K562 (cell line): ENCODE measurements around the gene SEMA6D. TPM values are rescaled to one million over a fixed set of nuclear protein-coding genes. Genes with fewer than 3 reads are reported as not detected.

ENCODE experiments used
- ATAC-seq: fragments of 200-7000 bp; cut with Tn5 transposase; 3 replicates; pipeline ENCODE4 v1.9.1; 2020; ENCODE audit warnings: moderate library complexity
- BruUV-seq: library from RNA; stranded (reverse); fragments of 400-500 nt; replicated peaks from 2 replicates; lab custom pipeline; 2021; lab: Mats Ljungman, UMichigan
- CTCF ChIA-PET: fragments of 300-600 bp; formaldehyde crosslinking; extraction: SDS; loops from one replicate; lab custom pipeline; 2021; ENCODE audit warnings: low intra/inter-chr PET ratio; lab: Yijun Ruan, JAX
- POLR2A ChIA-PET: fragments of 300-600, 350-650 bp; sonication (Branson Sonifier 250); formaldehyde crosslinking; extraction: SDS; loops from one replicate; lab custom pipeline; 2021; ENCODE audit warnings: antibody characterized with exemption, inconsistent platforms; lab: Yijun Ruan, JAX
- DNase-seq, 4 experiments: peaks; one replicate each; pipeline versions ENCODE4 v3.0.0 to v3.0.0-alpha.2; 2011 to 2018; ENCODE audit warnings: low spot score in 3 of 4, mixed read lengths in 3 of 4; ENCODE audit errors: extremely low read depth in 1 of 4
- FAIRE-seq: peaks from 2 replicates; lab custom pipeline; 2011; peaks lifted over from hg19 to GRCh38; lab: Jason Lieb, UNC
- H2AFZ ChIP-seq: 2 replicates; pipeline ENCODE4 v1.6.0; 2011; ENCODE audit warnings: low read depth, low read length, control low read depth, inconsistent platforms
- H3K27ac ChIP-seq: fragments of 200-600 bp; 3 replicates; pipeline ENCODE4 v1.8.0; 2011; ENCODE audit warnings: low read depth, mild to moderate bottlenecking, control low read depth, inconsistent platforms, low read length, moderate library complexity, mixed read lengths; ENCODE audit errors: extremely low read depth
- H3K27me3 ChIP-seq, 2 experiments: fragments of 300-600 bp in 1 of 2; 2 replicates in 1 of 2; 3 replicates in 1 of 2; pipeline versions ENCODE4 v1.6.0 to v1.8.0; 2011; ENCODE audit warnings: inconsistent platforms in 2 of 2, low read length in 2 of 2, mild to moderate bottlenecking in 1 of 2, mixed read lengths in 1 of 2, moderate library complexity in 1 of 2; ENCODE audit not compliant: control insufficient read depth in 2 of 2, insufficient read depth in 2 of 2
- H3K36me3 ChIP-seq: fragments of 300-600 bp; 3 replicates; pipeline ENCODE4 v1.8.0; 2011; ENCODE audit warnings: mild to moderate bottlenecking, low read length, inconsistent platforms; ENCODE audit not compliant: control insufficient read depth, insufficient read depth
- H3K4me1 ChIP-seq, 2 experiments: fragments of 200-600 bp in 1 of 2; replicated peaks in 1 of 2; 2 replicates in 1 of 2; 3 replicates in 1 of 2; pipeline versions ENCODE4 v1.5.1 to v1.8.0; 2011; ENCODE audit warnings: inconsistent platforms in 2 of 2, low read length in 2 of 2, mild to moderate bottlenecking in 1 of 2, mixed read lengths in 1 of 2, moderate library complexity in 1 of 2; ENCODE audit not compliant: control insufficient read depth in 2 of 2, insufficient read depth in 2 of 2
- H3K4me2 ChIP-seq: 2 replicates; pipeline ENCODE4 v1.6.1; 2011; ENCODE audit warnings: low read length, control low read depth, inconsistent platforms, mixed read lengths; ENCODE audit not compliant: insufficient read depth
- H3K4me3 ChIP-seq: fragments of 200-600 bp; sonication (generic), shearing (Covaris generic); 2 replicates; pipeline ENCODE4 v1.5.1; 2016; ENCODE audit warnings: control low read depth, inconsistent platforms
- H3K79me2 ChIP-seq: fragments of 200-600 bp; 3 replicates; pipeline ENCODE4 v1.8.0; 2011; ENCODE audit warnings: low read length, inconsistent platforms; ENCODE audit not compliant: control insufficient read depth, insufficient read depth
- H3K9ac ChIP-seq, 2 experiments: 2 replicates each; pipeline versions ENCODE4 v1.6.0 to v1.6.1; 2011; ENCODE audit warnings: low read depth in 2 of 2, low read length in 2 of 2, control low read depth in 1 of 2, inconsistent platforms in 1 of 2, mild to moderate bottlenecking in 1 of 2, mixed read lengths in 1 of 2; ENCODE audit not compliant: insufficient read depth in 1 of 2
- H3K9me1 ChIP-seq: one replicate; pipeline ENCODE4 v1.6.0; 2011; ENCODE audit warnings: inconsistent platforms, mild to moderate bottlenecking, low read length, moderate library complexity; ENCODE audit not compliant: control insufficient read depth, insufficient read depth
- H3K9me3 ChIP-seq: replicated peaks from 2 replicates; pipeline ENCODE4 v1.5.1; 2011; ENCODE audit warnings: low read depth, low read length, inconsistent platforms; ENCODE audit not compliant: control insufficient read depth, insufficient read depth
- H4K20me1 ChIP-seq: replicated peaks from 2 replicates; pipeline ENCODE4 v1.6.1; 2011; ENCODE audit warnings: low read length, inconsistent platforms, mixed read lengths; ENCODE audit not compliant: control insufficient read depth, insufficient read depth
- E2F6 ChIP-seq, 2 experiments: IDR thresholded peaks; 2 replicates each; pipeline ENCODE4 v1.6.1; 2011; ENCODE audit warnings: borderline replicate concordance in 1 of 2, control low read depth in 1 of 2, low read depth in 1 of 2, low read length in 1 of 2, mild to moderate bottlenecking in 1 of 2, mixed read lengths in 1 of 2, moderate library complexity in 1 of 2; ENCODE audit not compliant: insufficient read depth in 1 of 2, insufficient read length in 1 of 2, poor library complexity in 1 of 2, severe bottlenecking in 1 of 2; ENCODE audit errors: extremely low read depth in 1 of 2
- ELF4 ChIP-seq: fragments of 450-650 bp; formaldehyde crosslinking; IDR thresholded peaks from 2 replicates; pipeline ENCODE4 v1.4.0; 2022; ENCODE audit warnings: missing genetic modification characterization
- FOXK1 ChIP-seq: sonication (generic); formaldehyde crosslinking; IDR thresholded peaks from 2 replicates; pipeline ENCODE4 v1.8.0; 2022; ENCODE audit warnings: missing genetic modification reagents, mild to moderate bottlenecking, borderline replicate concordance
- HDAC8 ChIP-seq: fragments of 450-650 bp; IDR thresholded peaks from 2 replicates; pipeline ENCODE4 v1.6.1; 2016; ENCODE audit warnings: mild to moderate bottlenecking, missing genetic modification characterization, moderate library complexity, missing compliant biosample characterization
- KLF1 ChIP-seq: fragments of 450-650 bp; IDR thresholded peaks from 2 replicates; pipeline ENCODE4 v1.6.1; 2016; ENCODE audit warnings: missing genetic modification characterization, missing compliant biosample characterization
- NFYB ChIP-seq: IDR thresholded peaks from 2 replicates; pipeline ENCODE4 v1.6.1; 2011; ENCODE audit warnings: mild to moderate bottlenecking, moderate library complexity; ENCODE audit not compliant: insufficient read length; ENCODE audit errors: extremely low read depth
- PHTF2 ChIP-seq: fragments of 250-450 bp; sonication (Bioruptor Pico); IDR thresholded peaks from 2 replicates; pipeline ENCODE4 v1.5.0; 2021; ENCODE audit warnings: mild to moderate bottlenecking
- SMAD2 ChIP-seq: fragments of 150-350 bp; IDR thresholded peaks from 2 replicates; pipeline ENCODE4 v1.6.1; 2014; ENCODE audit warnings: low read depth, mild to moderate bottlenecking, low read length
- SRF ChIP-seq, 2 experiments: fragments of 250-450, 450-650 bp in 1 of 2; sonication (Bioruptor Pico) in 1 of 2; sonication (generic) in 1 of 2; formaldehyde crosslinking; IDR thresholded peaks; 2 replicates each; pipeline versions ENCODE4 v1.5.0 to v1.5.1; 2020 to 2022; ENCODE audit warnings: mild to moderate bottlenecking in 1 of 2, missing genetic modification reagents in 1 of 2
- ZNF165 ChIP-seq: fragments of 250-450 bp; sonication (Bioruptor Pico); IDR thresholded peaks from 2 replicates; pipeline ENCODE4 v1.4.0; 2020; ENCODE audit warnings: borderline replicate concordance
- ZNF274 ChIP-seq: IDR thresholded peaks from 2 replicates; pipeline ENCODE4 v1.6.1; 2011; ENCODE audit warnings: low read depth, mild to moderate bottlenecking, low read length, moderate library complexity, borderline replicate concordance
- ZNF3 ChIP-seq: fragments of 250-450 bp; sonication (Bioruptor Pico); IDR thresholded peaks from 2 replicates; pipeline ENCODE4 v1.5.0; 2021; ENCODE audit warnings: mild to moderate bottlenecking, moderate library complexity
- ZNF436 ChIP-seq: fragments of 250-450, 450-650 bp; sonication (Bioruptor Pico); formaldehyde crosslinking; IDR thresholded peaks from 2 replicates; pipeline ENCODE4 v1.7.0; 2020; ENCODE audit warnings: mild to moderate bottlenecking
- ZNF449 ChIP-seq: fragments of 250-450 bp; sonication (Bioruptor Pico); IDR thresholded peaks from 2 replicates; pipeline ENCODE4 v1.8.0; 2022; ENCODE audit warnings: moderate library complexity, mild to moderate bottlenecking, inconsistent platforms
- ZNF79 ChIP-seq: fragments of 250-450 bp; sonication (Bioruptor Pico); IDR thresholded peaks from 2 replicates; pipeline ENCODE4 v1.4.0; 2020; ENCODE audit warnings: low read depth, mild to moderate bottlenecking, moderate library complexity
- WGBS: fragments of 100-300 bp; shearing (Covaris generic); methylation state at CpG from one replicate; pipeline ENCODE4 v1.1.6; 2016; ENCODE audit warnings: low coverage, mixed read lengths; ENCODE audit not compliant: insufficient coverage; ENCODE audit errors: missing lambda C conversion rate; 5-methylcytosine and 5-hydroxymethylcytosine counted together
- in situ Hi-C: fragments of 300-500 bp; cut with MboI; formaldehyde crosslinking; loops from 4 replicates; pipeline ENCODE4 v1.15.0; 2018; ENCODE audit warnings: inconsistent platforms, mixed read lengths
- intact Hi-C: fragments of 100-400 bp; cut with micrococcal nuclease; formaldehyde crosslinking; loops from 2 replicates; pipeline ENCODE4 v1.14.2; 2022
- polyA plus RNA-seq, 8 experiments: library from polyadenylated mRNA; depleted of rRNA in 4 of 8; stranded (reverse) in 5 of 8; unstranded in 3 of 8; fragments of >200 nt; fragmentation: Nextera tagmentation in 2 of 8; fragmentation: Illumina TruSeq in 1 of 8; extraction: Ambion mirVana in 2 of 8; extraction: Trizol in 1 of 8; gene quantifications; 2 replicates each; pipeline versions ENCODE4 v1.2.1 to v1.2.3, GENCODE V29; 2011 to 2014; ENCODE audit warnings: inconsistent platforms in 1 of 8, missing spikeins in 1 of 8
- total RNA-seq, 7 experiments: library from RNA; depleted of rRNA in 6 of 7; stranded (reverse); fragments of >200 nt in 6 of 7; fragmentation: Illumina TruSeq in 2 of 7; extraction: Trizol in 2 of 7; gene quantifications; 2 replicates each; pipeline versions ENCODE4 v1.2.1 to v1.2.3, GENCODE V29; 2011 to 2021; ENCODE audit warnings: low replicate concordance in 1 of 7

The SEMA6D gene
- total and polyA plus RNA-seq, 9 of the 15 experiments (the other 6 are each of a cell fraction or from before 2014, with no cell fraction given): not detected

- no peaks in the 10 kb centered on the region for H3K9me1 ChIP-seq
- H3K36me3 ChIP-seq: no peaks in the 10 kb centered on the region
- CTCF ChIA-PET: no interaction called here
- peaks cover 2% of the 10 kb centered on the region; the same call in 1 of the 2 replicates for H3K9me3 ChIP-seq
- FAIRE-seq (no peak), ATAC-seq (no peak), DNase-seq (no peak)
- H3K27ac ChIP-seq: no peak overlapping the region
- no peaks in the 10 kb centered on the region for H4K20me1 ChIP-seq
- H3K4me1 ChIP-seq: no peaks in the 10 kb centered on the region
- intact Hi-C loops (no loop called here), in situ Hi-C loops (no loop called here)
- H3K4me3 ChIP-seq: no peak overlapping the region
- H2AFZ ChIP-seq: no peak overlapping the region
- no peak overlapping the region for H3K9ac ChIP-seq
- no peak for TF ChIP-seq SMAD2
- TF ChIP-seq ZNF3 (CRISPR knock-in tag): no peak
- no peaks in the 10 kb centered on the region for H3K27me3 ChIP-seq
- no peaks in the 10 kb centered on the region for H3K79me2 ChIP-seq
- no TSS peak for BruUV-seq
- POLR2A ChIA-PET: no interaction called here
- H3K4me2 ChIP-seq: no peak overlapping the region
Measured at GRCh38 chr15:47754312-47754711, 37.0 kb downstream of the SEMA6D start.

GRCh38 chr15:47755941-47756340, 38.6 kb downstream of the SEMA6D start:
- ATAC-seq: no peak
- CTCF ChIA-PET: no interaction called here
- H3K4me2 ChIP-seq: no peak overlapping the region
- no peak for TF ChIP-seq ZNF274
- TF ChIP-seq E2F6 (IDR thresholded peaks at IDR 0.05; ENCODE audit: borderline replicate concordance in 1 of 2, extremely low read depth in 1 of 2, insufficient read depth in 1 of 2, insufficient read length in 1 of 2, low read depth in 1 of 2, low read length in 1 of 2, poor library complexity in 1 of 2, severe bottlenecking in 1 of 2): no peak
- no peak for TF ChIP-seq FOXK1 (CRISPR knock-in tag)
- TF ChIP-seq ZNF436: no peak
- no peak for TF ChIP-seq SRF (CRISPR knock-in tag; IDR thresholded peaks at IDR 0.05)
- TF ChIP-seq ZNF79 (CRISPR knock-in tag): no peak
- no peak for TF ChIP-seq HDAC8 (tag)
- no peak for TF ChIP-seq ELF4 (CRISPR knock-in tag)
- TF ChIP-seq NFYB: no peak
- no peak for TF ChIP-seq ZNF165 (CRISPR knock-in tag)
- TF ChIP-seq PHTF2 (CRISPR knock-in tag): no peak
- no peak for TF ChIP-seq KLF1 (tag)
- TF ChIP-seq ZNF449 (CRISPR knock-in tag): no peak

More at GRCh38 chr15:47755941-47756340, 38.6 kb downstream of the SEMA6D start:
- H3K27me3 ChIP-seq: no peaks in the 10 kb centered on the region
- no peaks in the 10 kb centered on the region for H3K4me1 ChIP-seq
- in situ Hi-C loops (no loop called here), intact Hi-C loops (no loop called here)
- no peak overlapping the region for H3K27ac ChIP-seq
- no peak overlapping the region for H2AFZ ChIP-seq
- H3K9ac ChIP-seq: no peak overlapping the region
- FAIRE-seq (no peak), DNase-seq (no peak)
- POLR2A ChIA-PET: no interaction called here
- H3K4me3 ChIP-seq: no peak overlapping the region
- no peaks in the 10 kb centered on the region for H3K36me3 ChIP-seq
- no TSS peak for BruUV-seq
- H3K79me2 ChIP-seq: no peaks in the 10 kb centered on the region
- 11% methylated on average over 2 of the region's 2 CpGs for WGBS
- no peaks in the 10 kb centered on the region for H4K20me1 ChIP-seq
- H3K9me1 ChIP-seq: no peaks in the 10 kb centered on the region
- peaks cover 2% of the 10 kb centered on the region; the same call in 1 of the 2 replicates for H3K9me3 ChIP-seq
